H1 (cell line): Measurements from ENCODE around the gene HOXD4. TPM values are rescaled to one million over a fixed set of nuclear protein-coding genes. Genes with fewer than 3 reads are reported as not detected.

Experiments
- ASH2L ChIP-seq: fragments of 200-600, 300-600 bp; sonication (generic); IDR thresholded peaks from one replicate; pipeline ENCODE4 v1.7.1; 2017; ENCODE audit warnings: low read length
- E2F6 ChIP-seq: IDR thresholded peaks from 2 replicates; pipeline ENCODE4 v1.6.1; 2012; ENCODE audit warnings: inconsistent platforms
- EP300 ChIP-seq, 2 experiments: IDR thresholded peaks; 1 replicate in 1 of 2; 2 replicates in 1 of 2; pipeline ENCODE4 v1.6.1; 2011 to 2012; ENCODE audit warnings: low read depth in 2 of 2, low read length in 2 of 2, mild to moderate bottlenecking in 2 of 2, borderline replicate concordance in 1 of 2, inconsistent platforms in 1 of 2, moderate library complexity in 1 of 2
- NANOG ChIP-seq: IDR thresholded peaks from 2 replicates; pipeline ENCODE4 v1.6.1; 2011; ENCODE audit warnings: low read length, low read depth, mild to moderate bottlenecking, inconsistent platforms; ENCODE audit not compliant: insufficient read depth, poor library complexity, severe bottlenecking
- SAP30 ChIP-seq: fragments of 300-600 bp; sonication (generic); IDR thresholded peaks from 2 replicates; pipeline ENCODE4 v1.7.1; 2012; ENCODE audit warnings: low read length, moderate library complexity, mild to moderate bottlenecking, inconsistent platforms; ENCODE audit not compliant: insufficient read depth, insufficient replicate concordance
- polyA plus RNA-seq, 7 experiments: library from polyadenylated mRNA; depleted of rRNA in 3 of 7; stranded (reverse) in 5 of 7; unstranded in 2 of 7; fragments of >200 nt in 5 of 7; fragments of 200-250 nt in 2 of 7; gene quantifications; 1 replicate in 5 of 7; 2 replicates in 1 of 7; 4 replicates in 1 of 7; pipeline versions ENCODE4 v1.2.1 to v1.2.3, GENCODE V29; 2011 to 2013; ENCODE audit warnings: missing spikeins in 2 of 7, mixed read lengths in 2 of 7
- total RNA-seq: library from RNA; stranded (reverse); fragmentation: NEBNext Ultra II Directional; extraction: Animal tissue kit (Norgen Biotek cat#: 25700); gene quantifications from 2 replicates; pipeline ENCODE4 v1.2.1, GENCODE V29; 2021

HOXD4 gene
- total and polyA plus RNA-seq, 2 of the 8 experiments (the other 6 are each of a cell fraction or from before 2014, with no cell fraction given), result not detected

GRCh38 chr2:176111309-176111663 lies 40.1 kb upstream of the HOXD4 start (continued):
- TF ChIP-seq EP300 (IDR thresholded peaks at IDR 0.05; ENCODE audit: borderline replicate concordance in 1 of 2, low read depth in 2 of 2, low read length in 2 of 2) (no peak), E2F6 (no peak), ASH2L (no peak), SAP30 (no peak), NANOG (no peak)
